Measurements from ENCODE around the gene CHIT1. TPM values are rescaled to one million over a fixed set of nuclear protein-coding genes. Genes with fewer than 3 reads are reported as not detected.

Gene CHIT1
- total RNA-seq, 2 experiments from 2014 or later, result 0.41 to 0.94 TPM

DNA sequence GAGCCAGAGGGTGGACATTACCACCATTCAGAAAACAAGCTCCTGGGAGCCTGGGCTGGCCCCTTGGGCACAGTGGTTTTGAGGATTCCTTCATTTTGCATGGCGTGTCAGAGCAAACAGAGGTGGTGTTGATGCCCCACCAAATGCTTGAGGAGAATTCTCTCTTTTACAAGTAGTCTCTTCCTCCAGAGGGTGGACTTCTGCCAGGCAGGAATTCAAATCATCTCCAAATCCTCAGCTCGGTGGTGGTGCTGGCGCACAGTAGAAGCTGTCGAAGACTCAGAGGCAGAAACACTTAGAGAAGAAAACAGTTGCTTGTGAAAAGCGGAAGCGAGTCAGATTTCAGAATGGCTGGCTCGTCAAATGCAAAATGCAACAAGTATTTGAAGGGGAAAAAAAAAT lies 39.5 kb downstream of the CHIT1 start:
- ATAC-seq (no peak), DNase-seq (no peak)
- Mint-ChIP-seq H3K27ac (no peak overlapping the region), H3K27me3 (peaks cover 27% of the 10 kb centered on the region), H3K4me1 (no peaks in the 10 kb centered on the region), H3K9me3 (ENCODE audit: low read depth) (no peaks in the 10 kb centered on the region), H3K36me3 (no peaks in the 10 kb centered on the region), H3K4me3 (no peak overlapping the region)
- CTCF ChIA-PET, result no interaction called here

DNA sequence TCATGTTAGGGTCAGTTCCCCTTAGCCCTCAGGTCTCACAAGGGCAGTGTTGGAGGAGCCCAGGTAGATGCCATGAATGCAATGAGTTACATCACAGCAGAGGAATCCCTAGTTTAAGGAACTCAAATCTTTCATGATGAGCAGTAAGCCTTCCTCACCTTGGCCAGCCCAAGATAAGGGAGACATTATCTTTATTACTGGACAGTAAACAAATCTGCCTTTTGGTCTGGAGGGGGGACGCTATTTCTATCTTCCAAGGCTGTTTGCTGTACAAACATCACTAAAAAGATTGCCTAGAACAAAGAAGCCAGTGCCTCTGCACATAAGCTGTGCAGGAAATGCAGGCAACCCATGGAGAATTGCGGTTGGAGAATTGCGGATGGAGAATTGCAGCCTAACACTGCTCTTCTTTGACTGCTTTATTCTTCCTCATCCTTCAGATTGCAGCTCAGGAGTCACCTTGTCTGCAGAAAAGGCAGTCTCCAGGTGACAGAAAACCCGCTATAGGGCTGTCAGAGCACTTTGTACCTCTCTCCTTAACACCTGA lies 40.7 kb downstream of the CHIT1 start:
- no peak for DNase-seq
- H3K27me3 Mint-ChIP-seq, result peaks cover 27% of the 10 kb centered on the region
- no peak overlapping the region for H3K27ac Mint-ChIP-seq
- CTCF ChIA-PET, result no interaction called here
- H3K4me3 Mint-ChIP-seq, result no peak overlapping the region
- no peaks in the 10 kb centered on the region for H3K36me3 Mint-ChIP-seq
- no peaks in the 10 kb centered on the region for H3K4me1 Mint-ChIP-seq
- no peaks in the 10 kb centered on the region for H3K9me3 Mint-ChIP-seq (ENCODE audit: low read depth)
- no peak for ATAC-seq

DNA sequence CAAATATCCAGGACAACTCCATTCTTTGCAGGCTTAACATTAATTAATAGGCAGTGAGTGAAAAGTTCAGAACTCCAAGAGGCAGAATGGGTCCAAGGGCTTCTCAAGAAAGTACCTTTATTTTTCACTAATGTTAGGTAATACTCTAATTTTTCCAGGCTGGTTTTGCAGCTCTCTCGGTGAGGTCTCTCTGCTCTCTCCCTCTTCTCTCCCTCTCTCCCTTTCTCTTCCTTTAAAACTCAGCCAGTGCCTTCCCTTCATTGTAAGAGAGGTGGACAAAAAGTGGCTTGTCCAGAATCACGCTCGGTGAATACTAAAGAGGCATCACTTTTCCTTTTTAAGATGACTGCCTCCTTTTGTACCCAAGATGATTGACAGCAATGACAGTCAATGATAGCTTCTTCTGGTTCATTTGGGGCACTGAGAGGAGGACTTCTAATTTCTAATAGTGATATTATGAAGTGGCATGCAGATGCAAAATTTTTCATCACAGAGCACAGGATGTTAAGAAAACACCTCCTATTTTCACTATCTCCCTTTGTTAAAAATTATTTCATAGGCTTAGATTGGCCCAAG lies 41.7 kb downstream of the CHIT1 start:
- no peak overlapping the region for H3K27ac Mint-ChIP-seq
- CTCF ChIA-PET, result no interaction called here
- H3K4me1 Mint-ChIP-seq, result no peaks in the 10 kb centered on the region
- ATAC-seq, result no peak
- DNase-seq, result no peak
- no peak overlapping the region for H3K4me3 Mint-ChIP-seq
- peaks cover 27% of the 10 kb centered on the region for H3K27me3 Mint-ChIP-seq
- H3K36me3 Mint-ChIP-seq, result no peaks in the 10 kb centered on the region
- H3K9me3 Mint-ChIP-seq (ENCODE audit: low read depth), result no peaks in the 10 kb centered on the region

DNA sequence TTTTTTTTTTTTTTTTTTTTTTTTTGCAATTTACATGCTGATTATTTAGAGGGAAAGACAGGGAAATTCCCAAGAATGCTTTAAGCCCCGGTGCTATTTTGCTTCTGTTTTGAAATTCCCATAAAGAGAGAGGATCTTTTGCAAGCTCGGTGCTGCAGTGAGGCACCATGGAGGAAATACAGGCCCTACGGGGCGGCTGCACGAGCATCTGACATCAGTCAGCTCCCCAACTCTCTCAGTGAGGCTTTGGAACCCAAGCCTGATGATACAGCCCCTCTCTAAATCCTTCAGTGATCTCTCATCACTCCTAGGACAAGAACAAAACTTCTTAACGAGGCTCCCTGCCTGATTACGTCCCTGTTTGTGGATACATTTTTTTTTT lies 42.2 kb downstream of the CHIT1 start:
- Mint-ChIP-seq H3K9me3 (ENCODE audit: low read depth) (no peaks in the 10 kb centered on the region), H3K4me3 (no peak overlapping the region), H3K36me3 (no peaks in the 10 kb centered on the region), H3K27ac (no peak overlapping the region), H3K27me3 (peaks cover 27% of the 10 kb centered on the region), H3K4me1 (no peaks in the 10 kb centered on the region)
- CTCF ChIA-PET, result no interaction called here
- ATAC-seq, result no peak
- no peak for DNase-seq

DNA sequence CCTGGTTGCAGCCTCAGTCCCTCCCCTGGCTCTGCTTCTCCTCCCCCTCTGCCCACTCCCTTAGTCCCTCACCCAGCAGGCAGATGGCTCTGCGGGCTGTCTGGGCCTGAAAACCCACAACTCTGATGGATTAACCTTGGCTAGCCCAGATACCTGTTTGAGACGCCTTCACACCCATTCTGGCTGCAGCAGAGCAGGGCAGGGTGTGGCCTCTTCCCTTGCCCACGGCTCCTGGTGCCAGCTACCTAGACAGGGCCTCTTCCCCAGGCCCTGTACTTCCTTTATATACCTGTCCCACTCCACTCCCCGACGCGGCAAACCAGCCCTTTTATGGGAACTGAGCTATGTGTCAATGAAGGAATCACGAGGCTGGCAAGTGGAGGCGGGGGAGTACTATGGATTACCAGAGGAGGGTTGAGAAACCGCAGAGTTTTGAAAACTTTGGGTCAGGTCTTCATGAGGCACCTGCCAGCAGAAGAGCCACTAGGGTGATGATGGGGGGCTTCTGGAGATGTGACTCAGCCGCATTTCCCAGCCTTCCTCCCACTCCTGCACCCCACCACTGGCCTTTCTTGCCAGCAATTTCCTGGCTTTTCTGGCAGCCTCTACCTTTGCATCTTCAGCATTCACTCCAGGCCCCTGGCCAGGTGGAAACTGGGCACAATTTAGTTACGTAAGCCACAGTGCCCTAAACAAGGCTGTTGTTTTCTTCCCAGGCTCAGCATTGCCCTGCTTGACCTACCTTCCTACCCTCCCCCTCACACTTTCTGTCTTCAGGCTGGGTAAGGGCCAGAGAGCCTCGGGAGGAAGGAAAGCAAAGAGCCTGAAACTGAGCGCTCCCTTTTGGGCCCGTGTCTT lies 42.8 kb downstream of the CHIT1 start, which contains the start of gene CHI3L1:
Gene CHI3L1, minus strand, starts transcription at position 259 of the 858 bp plus-strand sequence. Its CDS starts 81 bp downstream, at position 178.
- CTCF ChIA-PET, result no interaction called here
- no peak for ATAC-seq
- no peak within 1 kb of the TSS for H3K4me3 Mint-ChIP-seq
- H3K4me1 Mint-ChIP-seq, result no peaks in the 10 kb centered on the region
- H3K27me3 Mint-ChIP-seq, result peaks cover 27% of the 10 kb centered on the region
- DNase-seq, result no peak
- H3K27ac Mint-ChIP-seq, result no peak within 1 kb of the TSS
- no peaks in the 10 kb centered on the region for H3K9me3 Mint-ChIP-seq (ENCODE audit: low read depth)
- no peaks in the 10 kb centered on the region for H3K36me3 Mint-ChIP-seq

DNA sequence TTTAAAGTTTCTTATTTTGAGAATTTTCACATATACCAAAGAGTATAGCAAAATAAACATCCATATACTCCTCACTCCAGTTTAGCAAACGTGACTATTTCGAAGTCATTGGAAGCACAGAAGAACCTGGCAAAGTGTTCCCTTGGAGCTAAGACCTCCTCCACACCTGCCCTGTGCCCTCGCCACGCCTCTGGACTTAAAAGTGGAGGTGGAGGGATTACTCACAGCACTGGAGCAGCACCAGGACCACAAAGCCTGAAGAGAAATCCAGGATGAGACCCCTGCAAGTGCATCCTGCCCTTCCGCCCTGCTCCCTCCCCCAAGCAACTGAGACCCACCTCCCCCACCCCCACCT lies 43.4 kb downstream of the CHIT1 start:
- H3K4me1 Mint-ChIP-seq, result no peaks in the 10 kb centered on the region
- H3K27me3 Mint-ChIP-seq, result peaks cover 27% of the 10 kb centered on the region
- no peak overlapping the region for H3K4me3 Mint-ChIP-seq
- H3K36me3 Mint-ChIP-seq, result no peaks in the 10 kb centered on the region
- CTCF ChIA-PET, result interaction anchor here (1.4 kb wide), 1 partner anchor 30 kb away, joined by 4 read pairs; no protein-coding TSS in a partner anchor
- no peaks in the 10 kb centered on the region for H3K9me3 Mint-ChIP-seq (ENCODE audit: low read depth)
- ATAC-seq (no peak), DNase-seq (no peak)
- no peak overlapping the region for H3K27ac Mint-ChIP-seq

DNA sequence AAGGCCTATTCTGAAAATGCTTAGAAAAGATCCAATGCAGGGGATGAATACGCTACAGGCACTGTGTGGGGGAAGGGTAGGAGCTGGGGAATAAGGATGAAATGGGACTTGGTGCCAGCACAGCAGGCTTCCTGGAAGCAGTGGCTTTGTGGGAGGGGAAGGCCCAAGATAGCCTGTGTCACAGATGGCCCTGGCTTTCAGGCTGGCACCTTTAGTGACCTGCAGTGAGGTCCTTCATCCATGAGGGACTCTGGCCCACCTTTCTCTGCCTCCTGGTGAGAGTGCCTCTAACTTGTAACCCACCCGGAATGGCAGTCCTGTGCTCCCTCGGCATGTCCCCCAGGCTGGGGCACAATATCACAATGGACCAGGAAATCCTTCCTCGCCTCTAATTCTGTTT lies 43.9 kb downstream of the CHIT1 start:
- no peak for DNase-seq
- Mint-ChIP-seq H3K27ac (no peak overlapping the region), H3K4me3 (no peak overlapping the region), H3K9me3 (ENCODE audit: low read depth) (no peaks in the 10 kb centered on the region), H3K4me1 (no peaks in the 10 kb centered on the region), H3K36me3 (no peaks in the 10 kb centered on the region), H3K27me3 (peaks cover 27% of the 10 kb centered on the region)
- ATAC-seq, result no peak
- CTCF ChIA-PET, result interaction anchor here (1.4 kb wide), 1 partner anchor 31 kb away, joined by 4 read pairs; no protein-coding TSS in a partner anchor

DNA sequence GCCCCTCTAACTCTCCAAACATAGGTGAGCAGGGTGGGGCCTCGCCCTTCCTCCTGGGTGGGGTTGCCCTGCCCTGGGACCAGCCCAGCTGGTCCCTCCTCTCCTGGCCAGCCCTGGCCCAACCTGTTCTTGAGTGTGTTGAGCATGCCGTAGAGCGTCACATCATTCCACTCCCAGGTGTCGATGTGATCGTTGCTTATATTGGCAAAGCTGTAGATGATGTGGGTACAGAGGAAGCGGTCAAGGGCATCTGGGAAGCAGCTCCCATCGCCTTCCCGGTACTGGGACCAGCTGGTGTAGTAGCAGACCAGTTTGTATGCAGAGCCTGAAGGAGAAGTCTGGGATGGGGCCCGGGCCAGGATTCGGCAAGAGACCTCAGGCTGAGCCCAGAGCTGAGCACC lies 44.4 kb downstream of the CHIT1 start:
- H3K36me3 Mint-ChIP-seq, result no peaks in the 10 kb centered on the region
- no peaks in the 10 kb centered on the region for H3K9me3 Mint-ChIP-seq (ENCODE audit: low read depth)
- H3K27ac Mint-ChIP-seq, result no peak overlapping the region
- DNase-seq (no peak), ATAC-seq (no peak)
- no peak overlapping the region for H3K4me3 Mint-ChIP-seq
- no peaks in the 10 kb centered on the region for H3K4me1 Mint-ChIP-seq
- CTCF ChIA-PET, result interaction anchor here (1.4 kb wide), 1 partner anchor 31 kb away, joined by 4 read pairs; no protein-coding TSS in a partner anchor
- peaks cover 25% of the 10 kb centered on the region for H3K27me3 Mint-ChIP-seq

DNA sequence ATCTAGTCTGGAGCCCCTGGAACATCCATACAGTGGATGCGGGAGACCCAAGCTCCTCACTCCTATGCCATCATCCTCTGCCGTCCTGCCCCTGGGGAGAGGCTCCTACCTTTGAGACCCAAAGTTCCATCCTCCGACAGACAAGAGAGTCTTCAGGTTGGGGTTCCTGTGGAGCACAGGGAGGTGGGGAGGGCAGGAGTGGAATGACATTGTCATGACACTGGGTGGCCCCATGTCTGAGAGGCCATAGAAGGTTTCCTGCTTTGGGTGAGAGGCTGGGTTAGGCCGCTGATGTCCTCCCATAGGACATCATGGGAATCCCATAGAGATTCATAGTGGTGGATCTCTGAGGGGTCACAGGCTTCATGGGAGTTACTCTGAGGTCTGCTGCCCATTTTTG lies 45.0 kb downstream of the CHIT1 start:
- H3K9me3 Mint-ChIP-seq (ENCODE audit: low read depth), result no peaks in the 10 kb centered on the region
- ATAC-seq (no peak), DNase-seq (no peak)
- CTCF ChIA-PET, result interaction anchor here (1.4 kb wide), 1 partner anchor 32 kb away, joined by 4 read pairs; no protein-coding TSS in a partner anchor
- H3K36me3 Mint-ChIP-seq, result no peaks in the 10 kb centered on the region
- H3K27me3 Mint-ChIP-seq, result peaks cover 21% of the 10 kb centered on the region
- H3K4me3 Mint-ChIP-seq, result no peak overlapping the region
- no peak overlapping the region for H3K27ac Mint-ChIP-seq
- no peaks in the 10 kb centered on the region for H3K4me1 Mint-ChIP-seq

DNA sequence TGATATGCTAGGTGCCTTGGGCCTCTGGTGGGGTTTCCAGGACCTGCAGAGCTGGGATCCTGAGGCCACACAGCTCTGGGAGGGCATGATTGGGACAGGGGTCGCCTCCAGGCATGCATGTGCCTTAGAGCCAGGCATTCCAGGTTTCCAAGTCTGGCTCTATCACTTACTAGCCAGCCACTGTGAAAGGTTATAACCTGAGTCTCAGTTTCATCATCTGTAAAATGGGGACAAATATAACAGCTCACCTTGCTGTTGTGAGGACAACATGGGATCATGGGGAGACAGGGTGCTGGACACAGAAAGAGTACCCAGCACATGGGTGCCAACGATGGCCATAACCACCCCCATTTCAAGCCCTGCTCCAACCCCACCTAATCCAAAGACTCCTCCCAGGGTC lies 45.6 kb downstream of the CHIT1 start:
- H3K36me3 Mint-ChIP-seq, result no peaks in the 10 kb centered on the region
- no peaks in the 10 kb centered on the region for H3K4me1 Mint-ChIP-seq
- DNase-seq (no peak), ATAC-seq (no peak)
- H3K9me3 Mint-ChIP-seq (ENCODE audit: low read depth), result no peaks in the 10 kb centered on the region
- H3K4me3 Mint-ChIP-seq, result no peak overlapping the region
- H3K27me3 Mint-ChIP-seq, result peaks cover 15% of the 10 kb centered on the region
- CTCF ChIA-PET, result no interaction called here
- no peak overlapping the region for H3K27ac Mint-ChIP-seq

DNA sequence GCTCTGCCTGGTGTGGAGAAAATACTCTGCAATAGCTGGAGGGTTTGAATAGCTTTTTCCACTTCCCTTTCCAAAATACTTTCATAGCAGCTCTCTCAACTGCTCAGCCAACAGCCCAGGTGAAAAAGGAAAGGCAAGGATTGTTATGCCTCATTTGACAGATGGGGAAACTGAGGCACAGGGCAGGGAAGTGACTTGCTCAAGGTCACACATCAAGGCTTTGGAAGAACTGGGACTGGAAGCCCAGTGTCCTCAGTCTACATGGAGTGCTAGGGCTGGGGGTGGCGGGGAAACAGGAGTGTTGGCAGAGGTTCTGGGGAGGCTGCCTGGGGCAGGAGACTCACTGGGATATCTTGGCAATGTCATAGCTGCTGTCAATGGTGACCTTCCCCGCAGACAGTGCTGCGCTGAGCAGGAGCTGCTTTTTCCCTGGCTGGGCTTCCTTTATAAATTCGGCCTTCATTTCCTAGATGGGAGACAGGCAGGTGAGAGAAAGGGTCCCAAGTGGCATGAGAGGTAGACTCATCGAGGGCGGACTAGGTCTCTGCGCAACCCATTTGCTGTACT lies 47.0 kb downstream of the CHIT1 start:
- H3K27ac Mint-ChIP-seq, result no peak overlapping the region
- no peaks in the 10 kb centered on the region for H3K4me1 Mint-ChIP-seq
- DNase-seq (no peak), ATAC-seq (no peak)
- H3K27me3 Mint-ChIP-seq, result peaks cover 16% of the 10 kb centered on the region
- H3K4me3 Mint-ChIP-seq, result no peak overlapping the region
- no peaks in the 10 kb centered on the region for H3K9me3 Mint-ChIP-seq (ENCODE audit: low read depth)
- CTCF ChIA-PET, result interaction anchor here (0.8 kb wide), 1 partner anchor 33 kb away, joined by 3 read pairs; no protein-coding TSS in a partner anchor
- no peaks in the 10 kb centered on the region for H3K36me3 Mint-ChIP-seq

DNA sequence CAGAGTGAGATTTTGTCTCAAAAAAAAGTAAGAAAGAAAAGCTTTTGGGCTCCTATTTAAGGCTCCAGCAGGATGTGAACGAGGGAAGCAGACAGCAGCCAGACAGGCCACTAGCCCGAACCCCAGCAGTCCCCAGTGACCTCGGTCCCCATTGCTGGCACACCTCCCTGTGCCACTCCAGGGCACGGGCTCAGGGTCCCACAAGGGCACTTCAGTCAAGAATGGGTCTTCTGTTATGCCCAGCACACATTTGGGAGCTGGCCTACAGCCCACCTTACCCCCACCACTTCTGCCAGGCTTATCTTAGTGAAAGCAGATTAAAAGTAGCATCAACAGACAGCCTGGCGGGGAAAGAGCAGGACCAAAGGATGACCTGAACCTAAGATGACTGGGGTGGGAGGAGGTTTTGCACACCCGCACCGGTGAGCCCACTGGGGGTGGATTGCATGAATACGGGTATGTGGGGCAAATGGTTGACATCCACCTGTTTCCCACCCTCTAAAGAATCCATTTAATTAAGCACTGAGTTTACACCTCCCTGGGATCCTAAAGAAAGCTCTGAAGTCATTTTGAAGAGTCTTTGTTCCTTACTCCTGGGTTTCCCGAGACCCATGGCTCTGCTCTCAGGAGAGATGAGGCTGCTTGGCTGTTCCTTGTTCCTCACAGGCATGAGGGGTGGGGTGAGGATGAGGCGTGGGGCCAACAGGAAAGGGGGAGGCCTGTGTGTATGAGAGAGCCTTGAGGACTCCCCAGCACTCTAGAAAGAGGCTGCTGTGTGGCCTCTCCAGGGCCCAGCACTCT lies 47.7 kb downstream of the CHIT1 start:
- Mint-ChIP-seq H3K27ac (no peak overlapping the region), H3K36me3 (no peaks in the 10 kb centered on the region), H3K4me1 (no peaks in the 10 kb centered on the region), H3K9me3 (ENCODE audit: low read depth) (no peaks in the 10 kb centered on the region), H3K4me3 (no peak overlapping the region), H3K27me3 (peaks cover 13% of the 10 kb centered on the region)
- ATAC-seq (no peak), DNase-seq (no peak)
- CTCF ChIA-PET, result interaction anchor here (0.5 to 1.0 kb wide), 3 partner anchors 9 to 941 kb away, joined by 3 to 4 read pairs (median 3); no protein-coding TSS in a partner anchor

Measured in activated CD8-positive, alpha-beta memory T cell treated with anti-CD3 and anti-CD28 coated beads, Interleukin-2, amount 10 ng/mL, durations not matched to agents 7 days and 5 days (primary cell).